Caco-2 (cell line): ENCODE results near the gene GALNT18. TPM values are rescaled to one million over a fixed set of nuclear protein-coding genes. Genes with fewer than 3 reads are reported as not detected.

Source experiments
- BruUV-seq: library from RNA; stranded (reverse); fragments of 400-500 nt; replicated peaks from 2 replicates; lab custom pipeline; 2021; lab: Mats Ljungman, UMichigan
- CTCF ChIA-PET: fragments of 300-600 bp; sonication (Branson Sonifier 250); formaldehyde crosslinking; loops from one replicate; lab custom pipeline; 2022; ENCODE audit warnings: antibody characterized with exemption; lab: Charles Lee
- POLR2A ChIA-PET: fragments of 300-600 bp; sonication (Branson Sonifier 250); formaldehyde crosslinking; loops from one replicate; lab custom pipeline; 2022; ENCODE audit warnings: antibody characterized with exemption; lab: Charles Lee
- DNase-seq, 2 experiments: peaks; one replicate each; pipeline versions ENCODE4 v3.0.0 to v3.0.0-alpha.2; 2020 to 2022
- H3K27me3 ChIP-seq: replicated peaks from 2 replicates; pipeline ENCODE4 v1.6.0; 2011; ENCODE audit warnings: low read length; ENCODE audit not compliant: control insufficient read depth, insufficient read depth
- H3K36me3 ChIP-seq: 2 replicates; pipeline ENCODE4 v1.5.1; 2011; ENCODE audit warnings: low read length; ENCODE audit not compliant: control insufficient read depth, insufficient read depth
- H3K4me1 ChIP-seq: fragments of 250-450 bp; sonication (Bioruptor Pico); 2 replicates; pipeline ENCODE4 v1.5.1; 2020; ENCODE audit warnings: mild to moderate bottlenecking
- H3K4me3 ChIP-seq: 2 replicates; pipeline ENCODE4 v1.5.1; 2011; ENCODE audit warnings: low read depth, mild to moderate bottlenecking, control low read depth, low read length
- H3K9me3 ChIP-seq: fragments of 250-450 bp; sonication (Bioruptor Pico); 2 replicates; pipeline ENCODE4 v1.5.1; 2020; ENCODE audit warnings: mild to moderate bottlenecking, moderate library complexity
- H3K27ac Mint-ChIP-seq: one replicate; pipeline ENCODE4 v1.8.0; 2022; ENCODE audit warnings: mixed read lengths; ENCODE audit not compliant: unreplicated experiment
- H3K27me3 Mint-ChIP-seq: one replicate; pipeline ENCODE4 v1.8.0; 2022; ENCODE audit warnings: mixed read lengths; ENCODE audit not compliant: insufficient read depth, unreplicated experiment
- H3K36me3 Mint-ChIP-seq: one replicate; pipeline ENCODE4 v1.8.0; 2022; ENCODE audit warnings: mild to moderate bottlenecking, mixed read lengths; ENCODE audit not compliant: insufficient read depth, unreplicated experiment
- H3K4me1 Mint-ChIP-seq: one replicate; pipeline ENCODE4 v1.8.0; 2022; ENCODE audit warnings: low read depth, mixed read lengths; ENCODE audit not compliant: unreplicated experiment
- H3K4me3 Mint-ChIP-seq: one replicate; pipeline ENCODE4 v1.8.0; 2022; ENCODE audit warnings: mild to moderate bottlenecking, moderate library complexity, mixed read lengths; ENCODE audit not compliant: unreplicated experiment
- H3K9me3 Mint-ChIP-seq: one replicate; pipeline ENCODE4 v1.8.0; 2022; ENCODE audit warnings: mixed read lengths; ENCODE audit not compliant: unreplicated experiment
- intact Hi-C: fragments of 100-400 bp; cut with micrococcal nuclease; formaldehyde crosslinking; loops from one replicate; pipeline ENCODE4 v1.10.0; 2022; ENCODE audit not compliant: unreplicated experiment
- total RNA-seq: library from RNA; stranded (reverse); gene quantifications from 2 replicates; pipeline ENCODE4 v1.2.3, GENCODE V29; 2022
- TF ChIP-seq, protein P1 (sequence below), 2 experiments: fragments of 200-600 bp in 1 of 2; IDR thresholded peaks; 1 replicate in 1 of 2; 2 replicates in 1 of 2; pipeline versions ENCODE4 v1.5.1 to v1.8.0; 2011 to 2022; ENCODE audit warnings: antibody characterized with exemption in 1 of 2, control low read depth in 1 of 2, inconsistent platforms in 1 of 2, low read depth in 1 of 2, low read length in 1 of 2, mild to moderate bottlenecking in 1 of 2, moderate library complexity in 1 of 2; ENCODE audit not compliant: insufficient read depth in 1 of 2, severe bottlenecking in 1 of 2, unreplicated experiment in 1 of 2

GALNT18 gene
- total RNA-seq, 1 experiment from 2014 or later = 0.43 TPM

DNA sequence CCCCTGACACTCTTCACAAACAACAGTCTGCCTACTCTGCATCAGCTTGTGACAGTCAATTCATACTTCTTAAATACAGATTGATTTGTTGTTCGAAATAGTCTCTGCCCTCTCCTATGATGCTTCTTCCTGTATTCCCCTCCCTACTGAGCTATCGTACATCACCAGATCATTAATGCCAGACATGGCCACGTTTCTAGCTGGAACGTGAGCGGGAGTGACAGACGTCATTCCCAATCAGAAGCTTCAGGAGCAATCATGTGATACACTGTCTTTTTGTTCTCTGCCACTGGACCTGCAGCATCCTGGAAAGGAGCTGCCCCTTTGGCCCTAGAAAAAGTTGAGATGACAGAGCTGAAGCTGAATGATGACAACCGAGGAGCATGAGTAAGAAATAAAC is 317.3 kb downstream of the GALNT18 start:
- Mint-ChIP-seq H3K4me1 (no peaks in the 10 kb centered on the region), H3K36me3 (no peaks in the 10 kb centered on the region), H3K4me3 (no peak overlapping the region), H3K27ac (no peak overlapping the region), H3K27me3 (peaks cover 21% of the 10 kb centered on the region), H3K9me3 (no peaks in the 10 kb centered on the region)
- ChIA-PET CTCF (no interaction called here), POLR2A (no interaction called here)
- Histone ChIP-seq H3K36me3 (no peaks in the 10 kb centered on the region), H3K4me3 (no peak overlapping the region), H3K4me1 (no peaks in the 10 kb centered on the region), H3K27me3 (no peaks in the 10 kb centered on the region), H3K9me3 (no peaks in the 10 kb centered on the region)
- BruUV-seq = no TSS peak
- TF ChIP-seq, protein P1, sequence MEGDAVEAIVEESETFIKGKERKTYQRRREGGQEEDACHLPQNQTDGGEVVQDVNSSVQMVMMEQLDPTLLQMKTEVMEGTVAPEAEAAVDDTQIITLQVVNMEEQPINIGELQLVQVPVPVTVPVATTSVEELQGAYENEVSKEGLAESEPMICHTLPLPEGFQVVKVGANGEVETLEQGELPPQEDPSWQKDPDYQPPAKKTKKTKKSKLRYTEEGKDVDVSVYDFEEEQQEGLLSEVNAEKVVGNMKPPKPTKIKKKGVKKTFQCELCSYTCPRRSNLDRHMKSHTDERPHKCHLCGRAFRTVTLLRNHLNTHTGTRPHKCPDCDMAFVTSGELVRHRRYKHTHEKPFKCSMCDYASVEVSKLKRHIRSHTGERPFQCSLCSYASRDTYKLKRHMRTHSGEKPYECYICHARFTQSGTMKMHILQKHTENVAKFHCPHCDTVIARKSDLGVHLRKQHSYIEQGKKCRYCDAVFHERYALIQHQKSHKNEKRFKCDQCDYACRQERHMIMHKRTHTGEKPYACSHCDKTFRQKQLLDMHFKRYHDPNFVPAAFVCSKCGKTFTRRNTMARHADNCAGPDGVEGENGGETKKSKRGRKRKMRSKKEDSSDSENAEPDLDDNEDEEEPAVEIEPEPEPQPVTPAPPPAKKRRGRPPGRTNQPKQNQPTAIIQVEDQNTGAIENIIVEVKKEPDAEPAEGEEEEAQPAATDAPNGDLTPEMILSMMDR (IDR thresholded peaks at IDR 0.05; ENCODE audit: insufficient read depth in 1 of 2, low read depth in 1 of 2, low read length in 1 of 2, severe bottlenecking in 1 of 2, unreplicated experiment in 1 of 2) = no peak
- DNase-seq = no peak
- intact Hi-C loops = no loop called here

- H3K36me3 Mint-ChIP-seq = no peaks in the 10 kb centered on the region
- CTCF ChIA-PET = no interaction called here
- intact Hi-C loops = no loop called here
Observed at GRCh38 chr11:11302565-11302964, 319.2 kb downstream of the GALNT18 start.

GRCh38 chr11:11301212-11301611 is 320.6 kb downstream of the GALNT18 start:
- no peak overlapping the region for H3K27ac Mint-ChIP-seq
- H3K4me3 Mint-ChIP-seq = no peak overlapping the region
- no peaks in the 10 kb centered on the region for H3K9me3 Mint-ChIP-seq
- TF ChIP-seq, protein P1 (IDR thresholded peaks at IDR 0.05; ENCODE audit: insufficient read depth in 1 of 2, low read depth in 1 of 2, low read length in 1 of 2, severe bottlenecking in 1 of 2, unreplicated experiment in 1 of 2) = no peak
- H3K27me3 Mint-ChIP-seq = peaks cover 15% of the 10 kb centered on the region
- no peaks in the 10 kb centered on the region for H3K4me1 Mint-ChIP-seq
- Histone ChIP-seq H3K36me3 (no peaks in the 10 kb centered on the region), H3K9me3 (no peaks in the 10 kb centered on the region), H3K4me1 (no peaks in the 10 kb centered on the region), H3K4me3 (no peak overlapping the region), H3K27me3 (0 out of 2 replicates have a peak, but pooled peaks cover 1% of the 10 kb centered on the region)
- intact Hi-C loops = no loop called here
- ChIA-PET CTCF (no interaction called here), POLR2A (no interaction called here)
- H3K36me3 Mint-ChIP-seq = no peaks in the 10 kb centered on the region
- no TSS peak for BruUV-seq
- no peak for DNase-seq

More at GRCh38 chr11:11302565-11302964, 319.2 kb downstream of the GALNT18 start:
- no peak overlapping the region for H3K4me3 Mint-ChIP-seq
- Histone ChIP-seq H3K27me3 (0 out of 2 replicates have a peak, but pooled peaks cover 1% of the 10 kb centered on the region), H3K36me3 (no peaks in the 10 kb centered on the region), H3K4me3 (no peak overlapping the region), H3K4me1 (no peaks in the 10 kb centered on the region), H3K9me3 (no peaks in the 10 kb centered on the region)
- no TSS peak for BruUV-seq
- H3K9me3 Mint-ChIP-seq = no peaks in the 10 kb centered on the region
- TF ChIP-seq, protein P1 (IDR thresholded peaks at IDR 0.05; ENCODE audit: insufficient read depth in 1 of 2, low read depth in 1 of 2, low read length in 1 of 2, severe bottlenecking in 1 of 2, unreplicated experiment in 1 of 2) = no peak
- H3K27me3 Mint-ChIP-seq = peaks cover 15% of the 10 kb centered on the region
- DNase-seq = no peak
- POLR2A ChIA-PET = no interaction called here
- no peak overlapping the region for H3K27ac Mint-ChIP-seq
- no peaks in the 10 kb centered on the region for H3K4me1 Mint-ChIP-seq
